ENCODE measurements around the gene ZNF84. TPM values are rescaled to one million over a fixed set of nuclear protein-coding genes. Genes with fewer than 3 reads are reported as not detected.
A peak's percentile ranks its signal among the peaks of the same experiment; 100 is the strongest.

ZNF84 gene
- total and polyA plus RNA-seq, 9 of the 15 experiments (the other 6 are each of a cell fraction or from before 2014, with no cell fraction given), result 8.8 to 24.3 (median 12.1) TPM

DNA sequence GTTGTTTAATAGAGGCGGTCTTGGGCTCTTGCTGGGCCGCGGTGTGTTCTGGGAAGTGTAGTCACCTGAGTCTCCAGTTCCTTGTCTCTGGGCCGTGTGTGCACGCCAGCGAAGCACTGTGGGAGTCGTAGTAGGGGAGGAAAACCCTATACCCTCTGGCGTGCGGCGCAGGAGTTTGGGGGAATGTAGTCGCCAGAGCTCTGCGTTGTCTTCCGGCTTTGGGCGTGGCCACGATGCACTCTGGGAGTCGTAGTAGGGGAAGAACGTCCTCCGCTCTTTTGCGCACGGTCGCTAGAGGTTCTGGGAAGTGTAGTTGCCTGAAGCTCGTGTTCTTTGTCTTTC lies 42.7 kb downstream of the ZNF84 start (continued):
- TF ChIP-seq, protein P1, sequence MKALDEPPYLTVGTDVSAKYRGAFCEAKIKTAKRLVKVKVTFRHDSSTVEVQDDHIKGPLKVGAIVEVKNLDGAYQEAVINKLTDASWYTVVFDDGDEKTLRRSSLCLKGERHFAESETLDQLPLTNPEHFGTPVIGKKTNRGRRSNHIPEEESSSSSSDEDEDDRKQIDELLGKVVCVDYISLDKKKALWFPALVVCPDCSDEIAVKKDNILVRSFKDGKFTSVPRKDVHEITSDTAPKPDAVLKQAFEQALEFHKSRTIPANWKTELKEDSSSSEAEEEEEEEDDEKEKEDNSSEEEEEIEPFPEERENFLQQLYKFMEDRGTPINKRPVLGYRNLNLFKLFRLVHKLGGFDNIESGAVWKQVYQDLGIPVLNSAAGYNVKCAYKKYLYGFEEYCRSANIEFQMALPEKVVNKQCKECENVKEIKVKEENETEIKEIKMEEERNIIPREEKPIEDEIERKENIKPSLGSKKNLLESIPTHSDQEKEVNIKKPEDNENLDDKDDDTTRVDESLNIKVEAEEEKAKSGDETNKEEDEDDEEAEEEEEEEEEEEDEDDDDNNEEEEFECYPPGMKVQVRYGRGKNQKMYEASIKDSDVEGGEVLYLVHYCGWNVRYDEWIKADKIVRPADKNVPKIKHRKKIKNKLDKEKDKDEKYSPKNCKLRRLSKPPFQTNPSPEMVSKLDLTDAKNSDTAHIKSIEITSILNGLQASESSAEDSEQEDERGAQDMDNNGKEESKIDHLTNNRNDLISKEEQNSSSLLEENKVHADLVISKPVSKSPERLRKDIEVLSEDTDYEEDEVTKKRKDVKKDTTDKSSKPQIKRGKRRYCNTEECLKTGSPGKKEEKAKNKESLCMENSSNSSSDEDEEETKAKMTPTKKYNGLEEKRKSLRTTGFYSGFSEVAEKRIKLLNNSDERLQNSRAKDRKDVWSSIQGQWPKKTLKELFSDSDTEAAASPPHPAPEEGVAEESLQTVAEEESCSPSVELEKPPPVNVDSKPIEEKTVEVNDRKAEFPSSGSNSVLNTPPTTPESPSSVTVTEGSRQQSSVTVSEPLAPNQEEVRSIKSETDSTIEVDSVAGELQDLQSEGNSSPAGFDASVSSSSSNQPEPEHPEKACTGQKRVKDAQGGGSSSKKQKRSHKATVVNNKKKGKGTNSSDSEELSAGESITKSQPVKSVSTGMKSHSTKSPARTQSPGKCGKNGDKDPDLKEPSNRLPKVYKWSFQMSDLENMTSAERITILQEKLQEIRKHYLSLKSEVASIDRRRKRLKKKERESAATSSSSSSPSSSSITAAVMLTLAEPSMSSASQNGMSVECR (CRISPR knock-in tag; IDR thresholded peaks at IDR 0.05), result no peak
- TF ChIP-seq NR2C2 (CRISPR knock-in tag; IDR thresholded peaks at IDR 0.05), result peak; percentile 85
- TF ChIP-seq NR2C2 (tag; IDR thresholded peaks at IDR 0.05), result peak; percentile 97
- TF ChIP-seq LCOR (CRISPR knock-in tag; IDR thresholded peaks at IDR 0.05), result peak; percentile 81
- TF ChIP-seq ZNF717 (CRISPR knock-in tag; IDR thresholded peaks at IDR 0.05), result no peak
- TF ChIP-seq JUND (IDR thresholded peaks at IDR 0.05; ENCODE audit: borderline replicate concordance, low read depth, low read length), result peak; percentile 59
- no peak; the same call in 1 of the 3 replicates for TF ChIP-seq JUND (tag; IDR thresholded peaks at IDR 0.05; ENCODE audit: borderline replicate concordance, low read depth, low read length)
- TF ChIP-seq XRCC5 (IDR thresholded peaks at IDR 0.05; ENCODE audit: low read depth, low read length), result 0 out of 2 replicates have a peak, but pooled peaks have one; percentile 12
- no peak for TF ChIP-seq SAFB (IDR thresholded peaks at IDR 0.05; ENCODE audit: borderline replicate concordance, low read depth, low read length)
- TF ChIP-seq ETV1 (tag; conservative IDR thresholded peaks at IDR 0.05; ENCODE audit: low read depth), result peak; percentile 96
- TF ChIP-seq GMEB1 (CRISPR knock-in tag; IDR thresholded peaks at IDR 0.05), result peak; percentile 90
- peak; percentile 75; the same call in 1 of the 2 replicates for TF ChIP-seq ZNF644 (tag; IDR thresholded peaks at IDR 0.05; ENCODE audit: low read depth)
- no peak for TF ChIP-seq PML (IDR thresholded peaks at IDR 0.05; ENCODE audit: low read length)
- TF ChIP-seq, protein P2, sequence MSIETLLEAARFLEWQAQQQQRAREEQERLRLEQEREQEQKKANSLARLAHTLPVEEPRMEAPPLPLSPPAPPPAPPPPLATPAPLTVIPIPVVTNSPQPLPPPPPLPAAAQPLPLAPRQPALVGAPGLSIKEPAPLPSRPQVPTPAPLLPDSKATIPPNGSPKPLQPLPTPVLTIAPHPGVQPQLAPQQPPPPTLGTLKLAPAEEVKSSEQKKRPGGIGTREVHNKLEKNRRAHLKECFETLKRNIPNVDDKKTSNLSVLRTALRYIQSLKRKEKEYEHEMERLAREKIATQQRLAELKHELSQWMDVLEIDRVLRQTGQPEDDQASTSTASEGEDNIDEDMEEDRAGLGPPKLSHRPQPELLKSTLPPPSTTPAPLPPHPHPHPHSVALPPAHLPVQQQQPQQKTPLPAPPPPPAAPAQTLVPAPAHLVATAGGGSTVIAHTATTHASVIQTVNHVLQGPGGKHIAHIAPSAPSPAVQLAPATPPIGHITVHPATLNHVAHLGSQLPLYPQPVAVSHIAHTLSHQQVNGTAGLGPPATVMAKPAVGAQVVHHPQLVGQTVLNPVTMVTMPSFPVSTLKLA (conservative IDR thresholded peaks at IDR 0.05), result peak; percentile 65 to 72; a peak in 3 of 4 replicates

Measured in K562 (cell line).